Stimulated activated CD8-positive, alpha-beta memory T cell treated with anti-CD3 and anti-CD28 coated beads, Interleukin-15, amount 100 ng/mL, for 48 hours (primary cell): ENCODE results near the gene NKX6-2.
"Not testable (repeated sequence)": the region's sequence is repeated elsewhere in the genome, so short reads cannot be mapped to it uniquely, and the experiment has no call there.

Source experiments
- DNase-seq, 2 donors: peaks; one replicate each; pipeline ENCODE4 v3.0.0-alpha.2; 2020; ENCODE audit warnings: low read depth in 2 of 2

The NKX6-2 gene

GRCh38 chr10:132797986-132798385 lies 12.0 kb upstream of the NKX6-2 start:
- DNase-seq, result not testable (repeated sequence)

GRCh38 chr10:132796846-132797245 lies 10.9 kb upstream of the NKX6-2 start:
- DNase-seq, result no peak

- no peak for DNase-seq
Observed at GRCh38 chr10:132793871-132794849, 8.2 kb upstream of the NKX6-2 start.

- DNase-seq, result no peak
Observed at GRCh38 chr10:132793213-132793612, 7.3 kb upstream of the NKX6-2 start.

- no peak for DNase-seq
Observed at GRCh38 chr10:132792796-132793195, 6.8 kb upstream of the NKX6-2 start.

- DNase-seq, result not testable (repeated sequence)
Observed at GRCh38 chr10:132792099-132792498, 6.2 kb upstream of the NKX6-2 start.

GRCh38 chr10:132790934-132791829 lies 5.2 kb upstream of the NKX6-2 start:
- no peak for DNase-seq

- no peak for DNase-seq
Observed at GRCh38 chr10:132790470-132790869, 4.5 kb upstream of the NKX6-2 start.

GRCh38 chr10:132789659-132790148 lies 3.8 kb upstream of the NKX6-2 start:
- DNase-seq, result no peak

GRCh38 chr10:132788831-132789219 lies 2.9 kb upstream of the NKX6-2 start:
- no peak for DNase-seq

- no peak for DNase-seq
Observed at GRCh38 chr10:132788180-132788830, 2.4 kb upstream of the NKX6-2 start.

GRCh38 chr10:132787495-132788179 lies 1.7 kb upstream of the NKX6-2 start:
- no peak for DNase-seq

- no peak for DNase-seq
Observed at GRCh38 chr10:132786884-132787494, 1.0 kb upstream of the NKX6-2 start.

- no peak for DNase-seq
Observed at GRCh38 chr10:132786476-132786883, 533 bp upstream of the NKX6-2 start.

- no peak for DNase-seq
Observed at GRCh38 chr10:132784866-132785722, 853 bp downstream of the NKX6-2 start.

- no peak for DNase-seq
Observed at GRCh38 chr10:132783940-132784865, 1.7 kb downstream of the NKX6-2 start.

GRCh38 chr10:132783165-132783939 lies 2.6 kb downstream of the NKX6-2 start:
- DNase-seq, result no peak

GRCh38 chr10:132781556-132781955 lies 4.4 kb downstream of the NKX6-2 start:
- DNase-seq, result no peak
